CD14-positive monocyte (primary cell): ENCODE results near the gene KIAA0232. TPM values are rescaled to one million over a fixed set of nuclear protein-coding genes. Genes with fewer than 3 reads are reported as not detected.

Experiments used
- DNase-seq, 3 donors: peaks; one replicate each; pipeline ENCODE4 v3.0.0-alpha.2; 2011 to 2022
- H2AFZ ChIP-seq: 2 replicates; pipeline ENCODE4 v1.6.0; 2012; ENCODE audit warnings: mild to moderate bottlenecking, low read depth, low read length, inconsistent platforms; ENCODE audit not compliant: insufficient read depth, poor library complexity, severe bottlenecking
- H3K27ac ChIP-seq, 2 donors: 1 replicate in 1 of 2; 2 replicates in 1 of 2; pipeline ENCODE4 v1.5.1; 2012 to 2013; ENCODE audit warnings: low read length in 2 of 2, control low read depth in 1 of 2, inconsistent platforms in 1 of 2, low read depth in 1 of 2, mild to moderate bottlenecking in 1 of 2
- H3K27me3 ChIP-seq, 2 donors: one replicate each; pipeline versions ENCODE4 v1.6.0 to v1.6.1; 2011 to 2013; ENCODE audit warnings: low read length in 2 of 2; ENCODE audit not compliant: control insufficient read depth in 2 of 2, insufficient read depth in 2 of 2
- H3K36me3 ChIP-seq, 2 donors: replicated peaks in 1 of 2; 1 replicate in 1 of 2; 2 replicates in 1 of 2; pipeline versions ENCODE4 v1.5.1 to v1.6.1; 2012 to 2013; ENCODE audit warnings: low read length in 2 of 2, control low read depth in 1 of 2, inconsistent platforms in 1 of 2, mild to moderate bottlenecking in 1 of 2; ENCODE audit not compliant: insufficient read depth in 2 of 2, control insufficient read depth in 1 of 2
- H3K4me1 ChIP-seq, 2 donors: 1 replicate in 1 of 2; 2 replicates in 1 of 2; pipeline versions ENCODE4 v1.5.1 to v1.6.1; 2012 to 2013; ENCODE audit warnings: low read length in 2 of 2, control low read depth in 1 of 2, inconsistent platforms in 1 of 2, mild to moderate bottlenecking in 1 of 2, moderate library complexity in 1 of 2; ENCODE audit not compliant: insufficient read depth in 2 of 2, control insufficient read depth in 1 of 2
- H3K4me2 ChIP-seq: replicated peaks from 2 replicates; pipeline ENCODE3; 2012; ENCODE audit warnings: low read length, moderate library complexity, mild to moderate bottlenecking; ENCODE audit not compliant: poor library complexity, severe bottlenecking; ENCODE audit errors: extremely low read depth
- H3K4me3 ChIP-seq, 3 experiments: fragments of 200-600 bp in 1 of 3; sonication (generic) in 1 of 3; replicated peaks in 1 of 3; 1 replicate in 2 of 3; 2 replicates in 1 of 3; pipeline ENCODE4 v1.5.1; 2011 to 2013; ENCODE audit warnings: low read length in 3 of 3, mild to moderate bottlenecking in 3 of 3, control low read depth in 2 of 3, low read depth in 2 of 3, inconsistent platforms in 1 of 3, moderate library complexity in 1 of 3
- H3K79me2 ChIP-seq: 2 replicates; pipeline ENCODE4 v1.6.0; 2012; ENCODE audit warnings: mild to moderate bottlenecking, control low read depth, inconsistent platforms, low read length, moderate library complexity; ENCODE audit not compliant: insufficient read depth
- H3K9ac ChIP-seq: 2 replicates; pipeline ENCODE4 v1.6.0; 2017; ENCODE audit warnings: low read length, mild to moderate bottlenecking; ENCODE audit not compliant: insufficient read depth, poor library complexity, severe bottlenecking
- H3K9me3 ChIP-seq, 2 donors: replicated peaks in 1 of 2; 1 replicate in 1 of 2; 2 replicates in 1 of 2; pipeline versions ENCODE4 v1.5.1 to v1.6.1; 2012 to 2013; ENCODE audit warnings: low read length in 2 of 2, control low read depth in 1 of 2; ENCODE audit not compliant: control insufficient read depth in 1 of 2, insufficient read depth in 1 of 2
- H4K20me1 ChIP-seq: 2 replicates; pipeline ENCODE4 v1.6.0; 2012; ENCODE audit warnings: mild to moderate bottlenecking, low read length, control low read depth, moderate library complexity; ENCODE audit not compliant: insufficient read depth
- H3K27ac Mint-ChIP-seq, 7 donors: one replicate each; pipeline ENCODE4 v1.8.0; 2020; ENCODE audit warnings: mild to moderate bottlenecking in 7 of 7, mixed read lengths in 7 of 7, moderate library complexity in 6 of 7, inconsistent platforms in 2 of 7
- H3K27me3 Mint-ChIP-seq, 3 donors: one replicate each; pipeline ENCODE4 v1.8.0; 2021 to 2022; ENCODE audit warnings: low read depth in 3 of 3, mild to moderate bottlenecking in 3 of 3, mixed read lengths in 3 of 3, moderate library complexity in 3 of 3, inconsistent platforms in 1 of 3
- H3K36me3 Mint-ChIP-seq, 2 donors: one replicate each; pipeline ENCODE4 v1.8.0; 2020; ENCODE audit warnings: mixed read lengths in 2 of 2, inconsistent platforms in 1 of 2, mild to moderate bottlenecking in 1 of 2
- H3K4me1 Mint-ChIP-seq: one replicate; pipeline ENCODE4 v1.8.0; 2020; ENCODE audit warnings: mild to moderate bottlenecking, mixed read lengths
- H3K4me3 Mint-ChIP-seq, 2 donors: one replicate each; pipeline ENCODE4 v1.8.0; 2020; ENCODE audit warnings: mild to moderate bottlenecking in 2 of 2, mixed read lengths in 2 of 2, moderate library complexity in 1 of 2
- H3K9me3 Mint-ChIP-seq, 7 donors: one replicate each; pipeline ENCODE4 v1.8.0; 2020 to 2022; ENCODE audit warnings: mixed read lengths in 7 of 7, mild to moderate bottlenecking in 6 of 7, moderate library complexity in 6 of 7, inconsistent platforms in 2 of 7
- WGBS: methylation state at CpG from one replicate; pipeline ENCODE4 v1.1.5; 2013; ENCODE audit warnings: missing lambda C conversion rate; ENCODE audit not compliant: insufficient coverage; 5-methylcytosine and 5-hydroxymethylcytosine counted together
- intact Hi-C, 2 donors: fragments of 100-400 bp; cut with micrococcal nuclease; formaldehyde crosslinking; loops; one replicate each; pipeline versions ENCODE4 v1.15.0 to v1.15.1; 2023
- polyA plus RNA-seq, 3 donors: library from polyadenylated mRNA; depleted of rRNA in 1 of 3; unstranded in 2 of 3; stranded (reverse) in 1 of 3; fragments of 300-500 nt in 2 of 3; fragments of >200 nt in 1 of 3; fragmentation: Illumina TruSeq in 2 of 3; gene quantifications; 1 replicate in 2 of 3; 2 replicates in 1 of 3; pipeline ENCODE4 v1.2.3, GENCODE V29; 2012 to 2021
- TF ChIP-seq, protein P1 (sequence below): fragments of 200-600 bp; IDR thresholded peaks from one replicate; pipeline ENCODE4 v1.8.0; 2022; ENCODE audit warnings: antibody characterized with exemption, mild to moderate bottlenecking

Gene KIAA0232
- polyA plus RNA-seq, 3 donors, result 12.3 to 27.3 (median 20.6) TPM

DNA sequence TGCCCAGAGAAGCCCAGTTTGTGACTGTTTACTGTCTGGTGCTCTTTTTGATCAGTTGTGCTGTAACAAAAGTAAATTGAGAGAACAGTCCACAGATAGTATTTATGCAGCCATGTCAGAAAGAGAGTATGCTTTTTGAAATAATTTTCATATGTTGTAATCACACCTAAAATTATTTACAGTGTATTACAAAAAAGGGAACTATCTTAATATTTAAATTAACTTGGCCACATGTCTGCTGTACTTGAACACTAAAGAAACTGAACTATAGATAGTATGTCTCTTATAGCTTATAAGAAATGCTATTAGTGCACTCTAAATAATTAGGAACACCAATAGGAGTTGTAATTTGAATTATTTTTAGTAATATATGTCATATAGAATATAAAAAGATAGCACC, 30.2 kb downstream of the KIAA0232 start:
- Histone ChIP-seq H3K27ac (peak overlapping the region in 1 of 2 donors; percentile 66), H3K9me3 (no peaks in the 10 kb centered on the region), H3K36me3 (no peaks in the 10 kb centered on the region), H3K9ac (no peak overlapping the region), H3K4me2 (peak overlapping the region; percentile 61), H4K20me1 (peaks cover 18% of the 10 kb centered on the region), H3K4me3 (peak overlapping the region; percentile 18 to 57 (median 42)), H3K79me2 (peaks cover 91% of the 10 kb centered on the region), H3K27me3 (no peaks in the 10 kb centered on the region), H2AFZ (no peak overlapping the region), H3K4me1 (peaks cover 41 to 55% of the 10 kb centered on the region in 2 donors)
- no peaks in the 10 kb centered on the region for H3K9me3 Mint-ChIP-seq
- intact Hi-C loops, result no loop called here
- H3K27me3 Mint-ChIP-seq, result no peaks in the 10 kb centered on the region
- H3K4me3 Mint-ChIP-seq, result peak overlapping the region in 1 of 2 donors; percentile 63
- TF ChIP-seq, protein P1, sequence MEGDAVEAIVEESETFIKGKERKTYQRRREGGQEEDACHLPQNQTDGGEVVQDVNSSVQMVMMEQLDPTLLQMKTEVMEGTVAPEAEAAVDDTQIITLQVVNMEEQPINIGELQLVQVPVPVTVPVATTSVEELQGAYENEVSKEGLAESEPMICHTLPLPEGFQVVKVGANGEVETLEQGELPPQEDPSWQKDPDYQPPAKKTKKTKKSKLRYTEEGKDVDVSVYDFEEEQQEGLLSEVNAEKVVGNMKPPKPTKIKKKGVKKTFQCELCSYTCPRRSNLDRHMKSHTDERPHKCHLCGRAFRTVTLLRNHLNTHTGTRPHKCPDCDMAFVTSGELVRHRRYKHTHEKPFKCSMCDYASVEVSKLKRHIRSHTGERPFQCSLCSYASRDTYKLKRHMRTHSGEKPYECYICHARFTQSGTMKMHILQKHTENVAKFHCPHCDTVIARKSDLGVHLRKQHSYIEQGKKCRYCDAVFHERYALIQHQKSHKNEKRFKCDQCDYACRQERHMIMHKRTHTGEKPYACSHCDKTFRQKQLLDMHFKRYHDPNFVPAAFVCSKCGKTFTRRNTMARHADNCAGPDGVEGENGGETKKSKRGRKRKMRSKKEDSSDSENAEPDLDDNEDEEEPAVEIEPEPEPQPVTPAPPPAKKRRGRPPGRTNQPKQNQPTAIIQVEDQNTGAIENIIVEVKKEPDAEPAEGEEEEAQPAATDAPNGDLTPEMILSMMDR, result no peak
- H3K27ac Mint-ChIP-seq, result peak overlapping the region; percentile 15 to 90 (median 73)
- H3K4me1 Mint-ChIP-seq, result peaks cover 50% of the 10 kb centered on the region
- H3K36me3 Mint-ChIP-seq, result peaks cover 18 to 19% of the 10 kb centered on the region in 2 donors
- DNase-seq, result peak in 2 of 3 donors; percentile 12 to 50

DNA sequence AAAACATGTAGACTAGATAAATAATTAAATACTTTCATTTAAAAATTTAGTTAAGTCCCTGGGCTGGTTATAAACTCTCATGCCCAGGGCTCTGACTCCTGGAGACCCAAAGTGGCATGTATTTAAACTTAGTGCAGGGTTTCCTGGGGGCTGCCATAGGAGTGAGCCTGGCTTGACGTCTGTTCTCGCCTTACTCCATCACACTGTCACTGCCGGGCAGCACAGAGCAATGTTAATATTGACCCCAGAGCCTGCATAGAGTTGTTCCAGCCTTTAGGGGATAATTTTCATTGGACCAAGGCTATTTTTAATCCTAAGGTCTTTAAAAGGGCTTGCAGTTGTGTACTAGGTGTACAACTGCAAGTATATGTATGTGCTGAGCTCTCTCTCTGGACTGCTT, 31.2 kb downstream of the KIAA0232 start:
- Histone ChIP-seq H3K4me3 (no peak overlapping the region), H3K9me3 (no peaks in the 10 kb centered on the region), H3K79me2 (peaks cover 93% of the 10 kb centered on the region), H4K20me1 (peaks cover 18% of the 10 kb centered on the region), H3K36me3 (peaks cover 0 to 7% of the 10 kb centered on the region in 2 donors), H3K27ac (peak overlapping the region; percentile 20 to 40), H2AFZ (no peak overlapping the region), H3K27me3 (no peaks in the 10 kb centered on the region), H3K4me2 (no peak overlapping the region), H3K4me1 (peaks cover 32 to 45% of the 10 kb centered on the region in 2 donors), H3K9ac (no peak overlapping the region)
- H3K27ac Mint-ChIP-seq, result peak overlapping the region in 6 of 7 donors; percentile 35 to 85 (median 71)
- no peak overlapping the region for H3K4me3 Mint-ChIP-seq
- intact Hi-C loops, result no loop called here
- peaks cover 0 to 8% (median 0%) of the 10 kb centered on the region in 7 donors for H3K9me3 Mint-ChIP-seq
- peaks cover 42% of the 10 kb centered on the region for H3K4me1 Mint-ChIP-seq
- H3K36me3 Mint-ChIP-seq, result peaks cover 20 to 27% of the 10 kb centered on the region in 2 donors
- no peaks in the 10 kb centered on the region for H3K27me3 Mint-ChIP-seq
- DNase-seq, result no peak
- TF ChIP-seq, protein P1, result no peak
- WGBS, result 100% methylated on average over 2 of the region's 3 CpGs
